Caco-2 (cell line): ENCODE results near the gene RCN2. TPM values are rescaled to one million over a fixed set of nuclear protein-coding genes. Genes with fewer than 3 reads are reported as not detected.

ENCODE experiments used
- BruUV-seq: library from RNA; stranded (reverse); fragments of 400-500 nt; replicated peaks from 2 replicates; lab custom pipeline; 2021; lab: Mats Ljungman, UMichigan
- CTCF ChIA-PET: fragments of 300-600 bp; sonication (Branson Sonifier 250); formaldehyde crosslinking; loops from one replicate; lab custom pipeline; 2022; ENCODE audit warnings: antibody characterized with exemption; lab: Charles Lee
- POLR2A ChIA-PET: fragments of 300-600 bp; sonication (Branson Sonifier 250); formaldehyde crosslinking; loops from one replicate; lab custom pipeline; 2022; ENCODE audit warnings: antibody characterized with exemption; lab: Charles Lee
- DNase-seq, 2 experiments: peaks; one replicate each; pipeline versions ENCODE4 v3.0.0 to v3.0.0-alpha.2; 2020 to 2022
- H3K27me3 ChIP-seq: replicated peaks from 2 replicates; pipeline ENCODE4 v1.6.0; 2011; ENCODE audit warnings: low read length; ENCODE audit not compliant: control insufficient read depth, insufficient read depth
- H3K36me3 ChIP-seq: 2 replicates; pipeline ENCODE4 v1.5.1; 2011; ENCODE audit warnings: low read length; ENCODE audit not compliant: control insufficient read depth, insufficient read depth
- H3K4me1 ChIP-seq: fragments of 250-450 bp; sonication (Bioruptor Pico); 2 replicates; pipeline ENCODE4 v1.5.1; 2020; ENCODE audit warnings: mild to moderate bottlenecking
- H3K4me3 ChIP-seq: 2 replicates; pipeline ENCODE4 v1.5.1; 2011; ENCODE audit warnings: low read depth, mild to moderate bottlenecking, control low read depth, low read length
- H3K9me3 ChIP-seq: fragments of 250-450 bp; sonication (Bioruptor Pico); 2 replicates; pipeline ENCODE4 v1.5.1; 2020; ENCODE audit warnings: mild to moderate bottlenecking, moderate library complexity
- H3K27ac Mint-ChIP-seq: one replicate; pipeline ENCODE4 v1.8.0; 2022; ENCODE audit warnings: mixed read lengths; ENCODE audit not compliant: unreplicated experiment
- H3K27me3 Mint-ChIP-seq: one replicate; pipeline ENCODE4 v1.8.0; 2022; ENCODE audit warnings: mixed read lengths; ENCODE audit not compliant: insufficient read depth, unreplicated experiment
- H3K36me3 Mint-ChIP-seq: one replicate; pipeline ENCODE4 v1.8.0; 2022; ENCODE audit warnings: mild to moderate bottlenecking, mixed read lengths; ENCODE audit not compliant: insufficient read depth, unreplicated experiment
- H3K4me1 Mint-ChIP-seq: one replicate; pipeline ENCODE4 v1.8.0; 2022; ENCODE audit warnings: low read depth, mixed read lengths; ENCODE audit not compliant: unreplicated experiment
- H3K4me3 Mint-ChIP-seq: one replicate; pipeline ENCODE4 v1.8.0; 2022; ENCODE audit warnings: mild to moderate bottlenecking, moderate library complexity, mixed read lengths; ENCODE audit not compliant: unreplicated experiment
- H3K9me3 Mint-ChIP-seq: one replicate; pipeline ENCODE4 v1.8.0; 2022; ENCODE audit warnings: mixed read lengths; ENCODE audit not compliant: unreplicated experiment
- CTCF ChIP-seq, 2 experiments: fragments of 200-600 bp in 1 of 2; IDR thresholded peaks; 1 replicate in 1 of 2; 2 replicates in 1 of 2; pipeline versions ENCODE4 v1.5.1 to v1.8.0; 2011 to 2022; ENCODE audit warnings: antibody characterized with exemption in 1 of 2, control low read depth in 1 of 2, inconsistent platforms in 1 of 2, low read depth in 1 of 2, low read length in 1 of 2, mild to moderate bottlenecking in 1 of 2, moderate library complexity in 1 of 2; ENCODE audit not compliant: insufficient read depth in 1 of 2, severe bottlenecking in 1 of 2, unreplicated experiment in 1 of 2
- intact Hi-C: fragments of 100-400 bp; cut with micrococcal nuclease; formaldehyde crosslinking; loops from one replicate; pipeline ENCODE4 v1.10.0; 2022; ENCODE audit not compliant: unreplicated experiment
- total RNA-seq: library from RNA; stranded (reverse); gene quantifications from 2 replicates; pipeline ENCODE4 v1.2.3, GENCODE V29; 2022

The RCN2 gene
- total RNA-seq, 1 experiment from 2014 or later = 73.7 TPM

DNA sequence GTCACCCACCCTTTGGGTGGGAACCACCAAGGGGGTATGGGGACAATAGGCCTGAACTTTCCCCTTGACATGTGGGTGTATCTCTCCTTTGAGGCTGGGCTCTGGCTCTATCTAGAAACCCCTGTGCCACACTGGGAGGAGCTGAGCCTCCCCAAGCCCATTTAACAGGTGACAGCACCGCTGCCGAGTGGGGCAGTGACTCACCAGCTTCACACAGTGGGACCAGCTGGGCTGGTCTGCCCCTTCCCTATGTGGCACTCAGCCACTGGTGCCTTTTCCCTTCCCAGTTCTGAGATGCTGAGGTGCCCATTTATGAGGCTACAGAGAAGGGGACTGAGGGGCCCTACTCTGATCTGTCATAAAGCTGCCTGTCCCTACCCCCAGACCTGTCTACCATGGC lies 68.4 kb downstream of the RCN2 start:
- ChIA-PET CTCF (no interaction called here), POLR2A (no interaction called here)
- H3K4me1 Mint-ChIP-seq = no peaks in the 10 kb centered on the region

GRCh38 chr15:77001351-77001750 lies 69.8 kb downstream of the RCN2 start:
- intact Hi-C loops = no loop called here
- no peaks in the 10 kb centered on the region for H3K27me3 Mint-ChIP-seq
- H3K27ac Mint-ChIP-seq = no peak overlapping the region
- ChIA-PET CTCF (no interaction called here), POLR2A (no interaction called here)
- H3K36me3 Mint-ChIP-seq = no peaks in the 10 kb centered on the region
- H3K4me1 Mint-ChIP-seq = no peaks in the 10 kb centered on the region
- no peaks in the 10 kb centered on the region for H3K9me3 Mint-ChIP-seq
- DNase-seq = no peak
- H3K4me3 Mint-ChIP-seq = no peak overlapping the region
- H3K4me3 ChIP-seq = no peak overlapping the region
- H3K27me3 ChIP-seq = no peaks in the 10 kb centered on the region
- no TSS peak for BruUV-seq
- no peaks in the 10 kb centered on the region for H3K9me3 ChIP-seq
- no peak for TF ChIP-seq CTCF (IDR thresholded peaks at IDR 0.05; ENCODE audit: insufficient read depth in 1 of 2, low read depth in 1 of 2, low read length in 1 of 2, severe bottlenecking in 1 of 2, unreplicated experiment in 1 of 2)
- no peaks in the 10 kb centered on the region for H3K36me3 ChIP-seq
- no peaks in the 10 kb centered on the region for H3K4me1 ChIP-seq

More for the DNA sequence above, 68.4 kb downstream of the RCN2 start:
- no TSS peak for BruUV-seq
- no peak for TF ChIP-seq CTCF (IDR thresholded peaks at IDR 0.05; ENCODE audit: insufficient read depth in 1 of 2, low read depth in 1 of 2, low read length in 1 of 2, severe bottlenecking in 1 of 2, unreplicated experiment in 1 of 2)
- Histone ChIP-seq H3K4me3 (no peak overlapping the region), H3K4me1 (no peaks in the 10 kb centered on the region), H3K36me3 (no peaks in the 10 kb centered on the region), H3K27me3 (no peaks in the 10 kb centered on the region), H3K9me3 (no peaks in the 10 kb centered on the region)
- H3K27me3 Mint-ChIP-seq = no peaks in the 10 kb centered on the region
- no peak for DNase-seq
- H3K27ac Mint-ChIP-seq = no peak overlapping the region
- H3K36me3 Mint-ChIP-seq = no peaks in the 10 kb centered on the region
- H3K4me3 Mint-ChIP-seq = no peak overlapping the region
- intact Hi-C loops = no loop called here
- H3K9me3 Mint-ChIP-seq = no peaks in the 10 kb centered on the region

DNA sequence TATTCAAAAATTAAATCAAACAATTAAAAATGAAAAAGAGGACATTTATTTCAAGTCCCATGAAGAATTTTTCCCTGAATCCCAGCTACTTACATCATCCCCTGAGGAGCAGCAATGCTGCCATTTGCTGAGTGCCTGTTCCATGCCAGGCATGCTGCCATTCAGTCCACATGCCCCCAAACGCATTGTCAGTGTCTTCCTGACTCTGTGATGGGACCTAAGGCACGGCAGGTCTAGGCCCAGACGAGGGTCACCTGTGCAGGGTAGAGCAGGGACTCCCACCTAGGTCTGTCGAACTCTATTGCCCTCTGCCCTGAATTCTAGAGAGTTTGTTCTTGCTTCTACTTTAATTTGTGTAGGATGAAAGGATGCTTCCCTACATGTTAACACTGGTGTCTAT lies 70.4 kb downstream of the RCN2 start:
- H3K27me3 Mint-ChIP-seq = no peaks in the 10 kb centered on the region
- Histone ChIP-seq H3K4me3 (no peak overlapping the region), H3K4me1 (no peaks in the 10 kb centered on the region), H3K36me3 (no peaks in the 10 kb centered on the region), H3K9me3 (no peaks in the 10 kb centered on the region), H3K27me3 (no peaks in the 10 kb centered on the region)
- intact Hi-C loops = no loop called here
- H3K36me3 Mint-ChIP-seq = no peaks in the 10 kb centered on the region
- no peaks in the 10 kb centered on the region for H3K4me1 Mint-ChIP-seq
- BruUV-seq = no TSS peak
- POLR2A ChIA-PET = no interaction called here
- CTCF ChIA-PET = no interaction called here
- H3K9me3 Mint-ChIP-seq = no peaks in the 10 kb centered on the region
- no peak for DNase-seq
- H3K4me3 Mint-ChIP-seq = no peak overlapping the region
- TF ChIP-seq CTCF (IDR thresholded peaks at IDR 0.05; ENCODE audit: insufficient read depth in 1 of 2, low read depth in 1 of 2, low read length in 1 of 2, severe bottlenecking in 1 of 2, unreplicated experiment in 1 of 2) = no peak
- no peak overlapping the region for H3K27ac Mint-ChIP-seq
